WTC11 (cell line): Measurements from ENCODE around the gene NECAB2. TPM values are rescaled to one million over a fixed set of nuclear protein-coding genes. Genes with fewer than 3 reads are reported as not detected.

Experiments used
- ATAC-seq: fragments of 200-7000 bp; cut with Tn5 transposase; 2 replicates; pipeline ENCODE4 v1.10.0; 2021; ENCODE audit warnings: mild to moderate bottlenecking, moderate library complexity
- CTCF ChIA-PET: fragments of 300-600 bp; sonication (Branson Sonifier 250); formaldehyde crosslinking; loops from one replicate; lab custom pipeline; 2021; ENCODE audit warnings: antibody characterized with exemption; lab: Charles Lee
- POLR2A ChIA-PET: fragments of 350-600 bp; sonication (Branson Sonifier 250); formaldehyde crosslinking; loops from one replicate; lab custom pipeline; 2021; ENCODE audit warnings: antibody characterized with exemption; lab: Charles Lee
- DNase-seq: peaks from one replicate; pipeline ENCODE4 v3.0.0; 2021; ENCODE audit warnings: low spot score
- H3K27ac Mint-ChIP-seq: 2 replicates; pipeline ENCODE4 v1.8.0; 2021; ENCODE audit warnings: mixed read lengths
- H3K27me3 Mint-ChIP-seq: 2 replicates; pipeline ENCODE4 v1.8.0; 2021; ENCODE audit warnings: low read depth, mild to moderate bottlenecking, moderate library complexity, mixed read lengths
- H3K36me3 Mint-ChIP-seq: 2 replicates; pipeline ENCODE4 v1.8.0; 2021; ENCODE audit warnings: mixed read lengths
- H3K4me1 Mint-ChIP-seq: 2 replicates; pipeline ENCODE4 v1.8.0; 2022; ENCODE audit warnings: mixed read lengths
- H3K4me3 Mint-ChIP-seq: 2 replicates; pipeline ENCODE4 v1.8.0; 2021; ENCODE audit warnings: mild to moderate bottlenecking, moderate library complexity, mixed read lengths
- H3K9me3 Mint-ChIP-seq: 2 replicates; pipeline ENCODE4 v1.8.0; 2021; ENCODE audit warnings: mixed read lengths
- NFATC4 ChIP-seq: fragments of 250-450 bp; sonication (Bioruptor Pico); IDR thresholded peaks from 2 replicates; pipeline ENCODE4 v1.9.0; 2021; ENCODE audit warnings: mild to moderate bottlenecking
- ZNF317 ChIP-seq: sonication (generic); formaldehyde crosslinking; IDR thresholded peaks from 2 replicates; pipeline ENCODE4 v1.8.1; 2023; ENCODE audit warnings: low read depth, mild to moderate bottlenecking, moderate library complexity, missing genetic modification reagents, borderline replicate concordance
- total RNA-seq: library from RNA; stranded (reverse); gene quantifications from 3 replicates; pipeline ENCODE4 v1.2.3, GENCODE V29; 2021
- TF ChIP-seq, protein P1 (sequence below): sonication (generic); formaldehyde crosslinking; IDR thresholded peaks from 2 replicates; pipeline ENCODE4 v1.8.0; 2022; ENCODE audit warnings: mild to moderate bottlenecking, missing genetic modification reagents
- TF ChIP-seq, protein P2 (sequence below): sonication (generic); formaldehyde crosslinking; IDR thresholded peaks from 2 replicates; pipeline ENCODE4 v1.8.1; 2022; ENCODE audit warnings: missing genetic modification reagents, borderline replicate concordance
- TF ChIP-seq, protein P3 (sequence below): sonication (generic); formaldehyde crosslinking; IDR thresholded peaks from 2 replicates; pipeline ENCODE4 v1.8.1; 2023; ENCODE audit warnings: mild to moderate bottlenecking, missing genetic modification reagents
- TF ChIP-seq, protein P4 (sequence below): sonication (generic); formaldehyde crosslinking; conservative IDR thresholded peaks from 2 replicates; pipeline ENCODE4 v1.8.1; 2023; ENCODE audit warnings: mild to moderate bottlenecking, low read depth, missing genetic modification reagents, moderate library complexity
- TF ChIP-seq, protein P5 (sequence below): fragments of 250-450 bp; sonication (Bioruptor Pico); conservative IDR thresholded peaks from 2 replicates; pipeline ENCODE4 v1.9.0; 2021; ENCODE audit warnings: mild to moderate bottlenecking
- TF ChIP-seq, protein P6 (sequence below): sonication (generic); formaldehyde crosslinking; IDR thresholded peaks from 2 replicates; pipeline ENCODE4 v1.8.0; 2023; ENCODE audit warnings: mild to moderate bottlenecking, missing genetic modification reagents

NECAB2 gene
- total RNA-seq, 1 experiment from 2014 or later: 2.9 TPM

DNA sequence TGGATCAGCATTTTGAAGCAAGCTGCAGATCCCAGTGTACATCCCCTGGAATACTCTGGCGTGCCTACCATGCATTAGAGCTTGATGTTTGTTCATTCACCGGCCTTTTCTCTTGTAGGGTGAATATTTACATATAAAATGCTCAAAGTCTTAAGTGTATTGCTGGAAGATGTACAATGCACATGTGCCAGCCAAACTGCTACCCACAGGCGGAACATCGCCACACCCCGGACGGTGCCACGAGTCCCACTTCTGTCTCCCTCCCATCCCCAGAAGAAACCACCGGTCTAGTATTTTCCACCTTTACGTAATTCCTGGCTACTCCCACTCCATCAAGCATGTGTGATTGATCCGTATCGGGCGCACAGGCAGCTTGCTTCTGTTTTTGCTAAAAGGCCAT, 70.4 kb downstream of the NECAB2 start (continued):
- TF ChIP-seq, protein P1, sequence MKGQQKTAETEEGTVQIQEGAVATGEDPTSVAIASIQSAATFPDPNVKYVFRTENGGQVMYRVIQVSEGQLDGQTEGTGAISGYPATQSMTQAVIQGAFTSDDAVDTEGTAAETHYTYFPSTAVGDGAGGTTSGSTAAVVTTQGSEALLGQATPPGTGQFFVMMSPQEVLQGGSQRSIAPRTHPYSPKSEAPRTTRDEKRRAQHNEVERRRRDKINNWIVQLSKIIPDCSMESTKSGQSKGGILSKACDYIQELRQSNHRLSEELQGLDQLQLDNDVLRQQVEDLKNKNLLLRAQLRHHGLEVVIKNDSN (CRISPR knock-in tag): no peak
- TF ChIP-seq, protein P2, sequence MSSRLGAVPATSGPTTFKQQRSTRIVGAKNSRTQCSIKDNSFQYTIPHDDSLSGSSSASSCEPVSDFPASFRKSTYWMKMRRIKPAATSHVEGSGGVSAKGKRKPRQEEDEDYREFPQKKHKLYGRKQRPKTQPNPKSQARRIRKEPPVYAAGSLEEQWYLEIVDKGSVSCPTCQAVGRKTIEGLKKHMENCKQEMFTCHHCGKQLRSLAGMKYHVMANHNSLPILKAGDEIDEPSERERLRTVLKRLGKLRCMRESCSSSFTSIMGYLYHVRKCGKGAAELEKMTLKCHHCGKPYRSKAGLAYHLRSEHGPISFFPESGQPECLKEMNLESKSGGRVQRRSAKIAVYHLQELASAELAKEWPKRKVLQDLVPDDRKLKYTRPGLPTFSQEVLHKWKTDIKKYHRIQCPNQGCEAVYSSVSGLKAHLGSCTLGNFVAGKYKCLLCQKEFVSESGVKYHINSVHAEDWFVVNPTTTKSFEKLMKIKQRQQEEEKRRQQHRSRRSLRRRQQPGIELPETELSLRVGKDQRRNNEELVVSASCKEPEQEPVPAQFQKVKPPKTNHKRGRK: no peak
- TF ChIP-seq, protein P3, sequence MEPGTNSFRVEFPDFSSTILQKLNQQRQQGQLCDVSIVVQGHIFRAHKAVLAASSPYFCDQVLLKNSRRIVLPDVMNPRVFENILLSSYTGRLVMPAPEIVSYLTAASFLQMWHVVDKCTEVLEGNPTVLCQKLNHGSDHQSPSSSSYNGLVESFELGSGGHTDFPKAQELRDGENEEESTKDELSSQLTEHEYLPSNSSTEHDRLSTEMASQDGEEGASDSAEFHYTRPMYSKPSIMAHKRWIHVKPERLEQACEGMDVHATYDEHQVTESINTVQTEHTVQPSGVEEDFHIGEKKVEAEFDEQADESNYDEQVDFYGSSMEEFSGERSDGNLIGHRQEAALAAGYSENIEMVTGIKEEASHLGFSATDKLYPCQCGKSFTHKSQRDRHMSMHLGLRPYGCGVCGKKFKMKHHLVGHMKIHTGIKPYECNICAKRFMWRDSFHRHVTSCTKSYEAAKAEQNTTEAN (CRISPR knock-in tag): no peak
- TF ChIP-seq, protein P4, sequence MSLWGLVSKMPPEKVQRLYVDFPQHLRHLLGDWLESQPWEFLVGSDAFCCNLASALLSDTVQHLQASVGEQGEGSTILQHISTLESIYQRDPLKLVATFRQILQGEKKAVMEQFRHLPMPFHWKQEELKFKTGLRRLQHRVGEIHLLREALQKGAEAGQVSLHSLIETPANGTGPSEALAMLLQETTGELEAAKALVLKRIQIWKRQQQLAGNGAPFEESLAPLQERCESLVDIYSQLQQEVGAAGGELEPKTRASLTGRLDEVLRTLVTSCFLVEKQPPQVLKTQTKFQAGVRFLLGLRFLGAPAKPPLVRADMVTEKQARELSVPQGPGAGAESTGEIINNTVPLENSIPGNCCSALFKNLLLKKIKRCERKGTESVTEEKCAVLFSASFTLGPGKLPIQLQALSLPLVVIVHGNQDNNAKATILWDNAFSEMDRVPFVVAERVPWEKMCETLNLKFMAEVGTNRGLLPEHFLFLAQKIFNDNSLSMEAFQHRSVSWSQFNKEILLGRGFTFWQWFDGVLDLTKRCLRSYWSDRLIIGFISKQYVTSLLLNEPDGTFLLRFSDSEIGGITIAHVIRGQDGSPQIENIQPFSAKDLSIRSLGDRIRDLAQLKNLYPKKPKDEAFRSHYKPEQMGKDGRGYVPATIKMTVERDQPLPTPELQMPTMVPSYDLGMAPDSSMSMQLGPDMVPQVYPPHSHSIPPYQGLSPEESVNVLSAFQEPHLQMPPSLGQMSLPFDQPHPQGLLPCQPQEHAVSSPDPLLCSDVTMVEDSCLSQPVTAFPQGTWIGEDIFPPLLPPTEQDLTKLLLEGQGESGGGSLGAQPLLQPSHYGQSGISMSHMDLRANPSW (CRISPR knock-in tag): no peak
- TF ChIP-seq, protein P5, sequence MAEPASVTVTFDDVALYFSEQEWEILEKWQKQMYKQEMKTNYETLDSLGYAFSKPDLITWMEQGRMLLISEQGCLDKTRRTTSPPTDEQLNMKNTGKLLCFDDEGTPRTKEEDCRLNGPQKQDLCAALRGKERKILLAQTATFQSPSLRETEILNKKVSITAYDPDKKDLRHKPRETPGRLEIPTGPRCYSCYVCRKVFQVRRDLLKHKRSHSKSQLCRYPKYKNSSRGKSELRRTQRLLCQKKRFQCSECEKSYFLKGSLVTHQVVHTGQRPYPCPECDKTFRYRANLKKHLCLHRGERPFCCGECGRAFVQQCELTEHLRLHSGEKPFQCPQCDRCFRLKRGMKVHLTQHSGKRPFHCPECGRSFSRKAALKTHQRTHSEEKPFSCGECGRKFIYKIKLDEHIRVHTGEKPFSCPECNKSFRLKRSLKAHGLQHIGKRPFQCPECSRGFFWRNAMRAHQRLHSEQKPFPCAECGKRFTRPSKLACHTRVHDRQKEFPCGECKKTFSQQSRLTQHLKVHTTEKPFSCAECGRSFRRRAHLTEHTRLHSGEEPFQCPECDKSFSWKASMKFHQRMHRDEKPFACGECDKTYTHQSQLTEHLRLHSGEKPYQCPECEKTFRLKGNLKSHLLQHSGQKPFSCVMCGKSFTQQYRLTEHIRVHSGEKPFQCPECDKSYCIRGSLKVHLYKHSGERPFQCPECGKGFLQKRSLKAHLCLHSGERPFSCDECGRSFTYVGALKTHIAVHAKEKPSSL (CRISPR knock-in tag): no peak
- no peak for TF ChIP-seq NFATC4 (CRISPR knock-in tag)
- no peak for TF ChIP-seq ZNF317
- TF ChIP-seq, all 79 proteins: peak for 0

DNA sequence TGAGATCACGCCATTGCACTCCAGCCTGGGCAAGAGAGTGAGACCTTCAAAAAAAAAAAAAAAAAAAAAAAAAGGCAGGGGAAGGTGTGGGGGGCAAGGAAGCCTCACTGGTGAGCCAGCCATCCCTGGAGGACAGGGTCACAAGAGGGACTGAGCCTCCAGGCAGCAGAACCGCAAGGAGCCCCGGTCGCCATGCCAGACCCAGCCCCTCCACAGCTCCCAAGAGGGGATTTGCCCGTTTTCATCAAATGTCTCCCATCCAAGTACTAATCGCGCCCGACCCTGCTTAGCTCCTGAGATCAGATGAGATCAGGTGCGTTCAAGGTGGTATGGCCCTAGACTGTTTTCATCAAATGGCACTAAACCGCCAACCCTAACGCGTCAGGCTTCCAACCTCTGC, 71.7 kb downstream of the NECAB2 start:
- Mint-ChIP-seq H3K27me3 (peaks cover 4% of the 10 kb centered on the region; the same call in 1 of the 2 replicates), H3K27ac (no peak overlapping the region), H3K9me3 (peaks cover 17% of the 10 kb centered on the region), H3K36me3 (0 out of 2 replicates have a peak, but pooled peaks cover 3% of the 10 kb centered on the region), H3K4me1 (peaks cover 17% of the 10 kb centered on the region), H3K4me3 (no peak overlapping the region)
- DNase-seq (no peak), ATAC-seq (no peak)
- POLR2A ChIA-PET: interaction anchor here (0.6 kb wide), 1 partner anchor 22 kb away, joined by 6 read pairs; no protein-coding TSS in a partner anchor
- CTCF ChIA-PET: interaction anchor here (10.2 kb wide), 1 partner anchor 82 kb away, joined by 131 read pairs; no protein-coding TSS in a partner anchor
- TF ChIP-seq, protein P6, sequence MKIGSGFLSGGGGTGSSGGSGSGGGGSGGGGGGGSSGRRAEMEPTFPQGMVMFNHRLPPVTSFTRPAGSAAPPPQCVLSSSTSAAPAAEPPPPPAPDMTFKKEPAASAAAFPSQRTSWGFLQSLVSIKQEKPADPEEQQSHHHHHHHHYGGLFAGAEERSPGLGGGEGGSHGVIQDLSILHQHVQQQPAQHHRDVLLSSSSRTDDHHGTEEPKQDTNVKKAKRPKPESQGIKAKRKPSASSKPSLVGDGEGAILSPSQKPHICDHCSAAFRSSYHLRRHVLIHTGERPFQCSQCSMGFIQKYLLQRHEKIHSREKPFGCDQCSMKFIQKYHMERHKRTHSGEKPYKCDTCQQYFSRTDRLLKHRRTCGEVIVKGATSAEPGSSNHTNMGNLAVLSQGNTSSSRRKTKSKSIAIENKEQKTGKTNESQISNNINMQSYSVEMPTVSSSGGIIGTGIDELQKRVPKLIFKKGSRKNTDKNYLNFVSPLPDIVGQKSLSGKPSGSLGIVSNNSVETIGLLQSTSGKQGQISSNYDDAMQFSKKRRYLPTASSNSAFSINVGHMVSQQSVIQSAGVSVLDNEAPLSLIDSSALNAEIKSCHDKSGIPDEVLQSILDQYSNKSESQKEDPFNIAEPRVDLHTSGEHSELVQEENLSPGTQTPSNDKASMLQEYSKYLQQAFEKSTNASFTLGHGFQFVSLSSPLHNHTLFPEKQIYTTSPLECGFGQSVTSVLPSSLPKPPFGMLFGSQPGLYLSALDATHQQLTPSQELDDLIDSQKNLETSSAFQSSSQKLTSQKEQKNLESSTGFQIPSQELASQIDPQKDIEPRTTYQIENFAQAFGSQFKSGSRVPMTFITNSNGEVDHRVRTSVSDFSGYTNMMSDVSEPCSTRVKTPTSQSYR: no peak
- TF ChIP-seq, protein P4 (CRISPR knock-in tag): no peak
